ENCODE measurements around the gene RAB44. TPM values are rescaled to one million over a fixed set of nuclear protein-coding genes. Genes with fewer than 3 reads are reported as not detected.

RAB44 gene
- total and polyA plus RNA-seq, 2 of the 4 experiments (the other 2 are of a cell fraction): 0.03 TPM; not detected in 1

DNA sequence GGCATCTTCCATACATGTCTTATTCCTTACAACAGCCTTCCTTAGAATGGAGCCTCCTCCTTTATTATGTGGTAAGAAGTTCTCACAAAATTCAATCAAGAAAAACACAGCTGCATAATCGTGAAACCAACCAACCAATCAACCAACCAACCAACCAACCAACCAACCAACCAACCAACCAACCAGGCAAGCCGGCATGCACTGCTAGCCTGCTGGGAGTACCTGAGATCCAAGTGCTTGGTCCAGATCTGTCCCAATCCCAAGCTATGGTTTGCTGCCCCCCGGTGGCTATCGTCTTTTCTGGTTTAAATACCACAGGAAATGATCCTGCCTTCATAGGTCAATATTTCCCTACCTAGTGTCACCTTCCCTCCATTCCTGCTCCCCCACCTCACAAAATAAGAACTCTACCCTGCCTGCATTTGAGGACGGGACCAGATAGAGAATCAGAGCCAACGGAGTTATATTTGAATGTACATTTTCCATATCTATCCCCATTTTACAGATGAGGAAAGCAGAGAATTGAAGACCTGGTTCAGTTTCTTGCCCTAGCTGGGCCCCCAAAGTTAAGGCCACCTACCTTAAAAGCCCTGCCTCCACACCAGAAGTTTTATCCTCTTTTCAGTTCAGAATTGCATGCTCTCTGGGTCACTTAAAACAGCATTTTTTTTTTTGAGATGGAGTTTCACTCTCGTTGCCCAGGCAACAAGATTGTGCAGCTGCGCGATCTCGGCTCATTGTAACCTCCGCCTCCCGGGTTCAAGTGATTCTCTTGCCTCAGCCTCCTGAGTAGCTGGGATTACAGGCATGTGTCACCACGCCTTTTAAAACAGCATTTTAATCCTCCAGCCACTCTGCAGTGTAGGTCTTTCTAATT lies 27.1 kb downstream of the RAB44 start:
- POLR2A ChIA-PET (ENCODE audit: unreplicated experiment): no interaction called here
- DNase-seq (peak; percentile 65), ATAC-seq (ENCODE audit: low read depth) (peak; percentile 90)
- Histone ChIP-seq H4K91ac (ENCODE audit: insufficient read depth, low read depth, low read length) (no peak overlapping the region), H2BK120ac (ENCODE audit: low read depth, low read length) (no peak overlapping the region), H3K9me3 (ENCODE audit: control insufficient read depth, insufficient read depth, low read length) (no peaks in the 10 kb centered on the region), H4K5ac (ENCODE audit: low read depth, low read length) (no peak overlapping the region), H3K23ac (ENCODE audit: low read depth, low read length) (no peak overlapping the region), H2AK9ac (replicated peaks; ENCODE audit: low read depth, low read length, poor library complexity) (no peak overlapping the region), H3K14ac (replicated peaks; ENCODE audit: low read depth, low read length) (no peak overlapping the region), H3K18ac (ENCODE audit: low read depth, low read length) (no peak overlapping the region), H4K20me1 (ENCODE audit: insufficient read depth, low read length) (peaks cover 5% of the 10 kb centered on the region; the same call in 1 of the 2 replicates), H2BK5ac (ENCODE audit: low read depth, low read length, poor library complexity, severe bottlenecking) (no peak overlapping the region), H3K56ac (ENCODE audit: extremely low read depth, insufficient read depth, low read length) (no peak overlapping the region), H3K4me2 (ENCODE audit: low read depth, low read length) (no peak overlapping the region), H2BK15ac (ENCODE audit: low read depth, low read length) (no peak overlapping the region), H3K9me1 (ENCODE audit: insufficient read depth, low read length) (no peaks in the 10 kb centered on the region), H3K79me1 (ENCODE audit: low read depth in 1 of 2, low read length in 2 of 2) (no peaks in the 10 kb centered on the region), H3K4me1 (ENCODE audit: control insufficient read depth, insufficient read depth, low read length) (no peaks in the 10 kb centered on the region), H3K36me3 (ENCODE audit: control insufficient read depth, insufficient read depth, low read length) (no peaks in the 10 kb centered on the region), H3K4ac (ENCODE audit: low read depth, low read length) (no peak overlapping the region), H2BK20ac (ENCODE audit: low read depth, low read length) (no peak overlapping the region), H3K9ac (ENCODE audit: low read depth, low read length) (no peak overlapping the region), H3K4me3 (ENCODE audit: insufficient read depth, low read depth, low read length) (no peak overlapping the region), H2AK5ac (ENCODE audit: low read depth, low read length) (no peak overlapping the region; the same call in 1 of the 2 replicates), H3K27ac (ENCODE audit: insufficient read depth, low read length) (no peak overlapping the region), H3K27me3 (ENCODE audit: control insufficient read depth, insufficient read depth, low read length) (peaks cover 8% of the 10 kb centered on the region; the same call in 1 of the 2 replicates), H4K8ac (ENCODE audit: low read depth in 2 of 2, low read length in 2 of 2) (no peak overlapping the region), H2AFZ (replicated peaks; ENCODE audit: low read length, poor library complexity) (peak overlapping the region; percentile 67)
- CTCF ChIA-PET: interaction anchor here (1.0 to 3.2 kb wide), 4 partner anchors 24 to 113 kb away, joined by 3 to 15 read pairs (median 4); no protein-coding TSS in a partner anchor
- TF ChIP-seq MAFK (IDR thresholded peaks at IDR 0.05; ENCODE audit: low read depth, low read length) (no peak), SMC3 (IDR thresholded peaks at IDR 0.05; ENCODE audit: low read depth, low read length) (peak; percentile 82), RAD21 (IDR thresholded peaks at IDR 0.05; ENCODE audit: low read length) (peak; percentile 80)
- TF ChIP-seq, protein P1, sequence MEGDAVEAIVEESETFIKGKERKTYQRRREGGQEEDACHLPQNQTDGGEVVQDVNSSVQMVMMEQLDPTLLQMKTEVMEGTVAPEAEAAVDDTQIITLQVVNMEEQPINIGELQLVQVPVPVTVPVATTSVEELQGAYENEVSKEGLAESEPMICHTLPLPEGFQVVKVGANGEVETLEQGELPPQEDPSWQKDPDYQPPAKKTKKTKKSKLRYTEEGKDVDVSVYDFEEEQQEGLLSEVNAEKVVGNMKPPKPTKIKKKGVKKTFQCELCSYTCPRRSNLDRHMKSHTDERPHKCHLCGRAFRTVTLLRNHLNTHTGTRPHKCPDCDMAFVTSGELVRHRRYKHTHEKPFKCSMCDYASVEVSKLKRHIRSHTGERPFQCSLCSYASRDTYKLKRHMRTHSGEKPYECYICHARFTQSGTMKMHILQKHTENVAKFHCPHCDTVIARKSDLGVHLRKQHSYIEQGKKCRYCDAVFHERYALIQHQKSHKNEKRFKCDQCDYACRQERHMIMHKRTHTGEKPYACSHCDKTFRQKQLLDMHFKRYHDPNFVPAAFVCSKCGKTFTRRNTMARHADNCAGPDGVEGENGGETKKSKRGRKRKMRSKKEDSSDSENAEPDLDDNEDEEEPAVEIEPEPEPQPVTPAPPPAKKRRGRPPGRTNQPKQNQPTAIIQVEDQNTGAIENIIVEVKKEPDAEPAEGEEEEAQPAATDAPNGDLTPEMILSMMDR (conservative IDR thresholded peaks at IDR 0.05; ENCODE audit: low read depth, low read length): peak; percentile 73
- no CpG with 5 or more reads among the region's 13 CpGs for WGBS, 2 experiments (ENCODE audit: extremely low coverage in 2 of 2, insufficient read length in 1 of 2)
- dilution Hi-C loops (cut with HindIII; ENCODE audit: low sequenced_read_pairs, unreplicated experiment): no loop called here
- intact Hi-C loops (cut with micrococcal nuclease): loop anchor here (1.0 kb wide), 3 partner anchors 44 to 109 kb away; no protein-coding TSS in a partner anchor
- no TSS peak for BruUV-seq (replicated peaks)
- in situ Hi-C loops (cut with MboI; ENCODE audit: low sequenced_read_pairs): loop anchor here (5.0 kb wide), 1 partner anchor 102 kb away; no protein-coding TSS in a partner anchor

Data from IMR-90 (cell line).